22Rv1 (cell line): ENCODE measurements around the gene PRKCE.

Experiments
- ZFX ChIP-seq: fragments of 450-650 bp; IDR thresholded peaks from 2 replicates; pipeline ENCODE4 v1.6.1; 2017; ENCODE audit warnings: antibody characterized with exemption, borderline replicate concordance
- TF ChIP-seq, protein P1 (sequence below): fragments of 450-650 bp; IDR thresholded peaks from 2 replicates; pipeline ENCODE4 v1.5.1; 2017; ENCODE audit warnings: mild to moderate bottlenecking

DNA sequence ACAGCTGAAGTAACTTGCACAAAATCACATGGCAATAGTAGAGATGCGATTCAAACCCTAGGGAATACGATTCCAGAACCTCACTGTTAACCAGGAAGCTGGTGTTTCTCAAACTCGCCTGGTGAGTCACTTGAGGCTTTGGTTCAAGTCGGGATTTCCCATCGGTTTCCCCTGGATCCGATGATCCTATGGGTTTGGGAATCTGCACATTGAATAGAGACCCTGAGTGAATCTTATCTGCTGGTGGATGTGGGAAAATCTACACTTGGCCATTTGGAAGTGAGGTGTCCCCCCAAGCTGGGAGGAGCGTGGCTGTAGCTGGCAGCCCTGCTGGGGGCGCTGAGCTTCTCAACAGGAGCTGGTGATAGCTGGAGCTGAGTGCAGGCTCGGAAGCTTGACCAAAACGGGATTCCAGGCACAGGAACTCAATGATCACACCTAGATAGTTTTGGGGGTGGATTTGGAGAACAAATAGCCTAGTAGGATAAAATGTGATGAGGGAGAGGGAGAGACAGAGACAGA, 135.4 kb downstream of the PRKCE start:
- TF ChIP-seq ZFX = no peak
- TF ChIP-seq, protein P1, sequence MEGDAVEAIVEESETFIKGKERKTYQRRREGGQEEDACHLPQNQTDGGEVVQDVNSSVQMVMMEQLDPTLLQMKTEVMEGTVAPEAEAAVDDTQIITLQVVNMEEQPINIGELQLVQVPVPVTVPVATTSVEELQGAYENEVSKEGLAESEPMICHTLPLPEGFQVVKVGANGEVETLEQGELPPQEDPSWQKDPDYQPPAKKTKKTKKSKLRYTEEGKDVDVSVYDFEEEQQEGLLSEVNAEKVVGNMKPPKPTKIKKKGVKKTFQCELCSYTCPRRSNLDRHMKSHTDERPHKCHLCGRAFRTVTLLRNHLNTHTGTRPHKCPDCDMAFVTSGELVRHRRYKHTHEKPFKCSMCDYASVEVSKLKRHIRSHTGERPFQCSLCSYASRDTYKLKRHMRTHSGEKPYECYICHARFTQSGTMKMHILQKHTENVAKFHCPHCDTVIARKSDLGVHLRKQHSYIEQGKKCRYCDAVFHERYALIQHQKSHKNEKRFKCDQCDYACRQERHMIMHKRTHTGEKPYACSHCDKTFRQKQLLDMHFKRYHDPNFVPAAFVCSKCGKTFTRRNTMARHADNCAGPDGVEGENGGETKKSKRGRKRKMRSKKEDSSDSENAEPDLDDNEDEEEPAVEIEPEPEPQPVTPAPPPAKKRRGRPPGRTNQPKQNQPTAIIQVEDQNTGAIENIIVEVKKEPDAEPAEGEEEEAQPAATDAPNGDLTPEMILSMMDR = no peak
